T-helper 1 cell treated with Interleukin-12 subunit alpha and Interleukin-12 subunit beta and Interleukin-4 antibody, amounts not matched to agents 30 μg/mL and 1 μg/mL, for 36 hours (primary cell): ENCODE data around the gene SIM1.

ENCODE experiments used
- H3K27ac Mint-ChIP-seq: one replicate; pipeline ENCODE4 v1.8.0; 2021; ENCODE audit warnings: mild to moderate bottlenecking, mixed read lengths
- H3K27me3 Mint-ChIP-seq: one replicate; pipeline ENCODE4 v1.8.0; 2021; ENCODE audit warnings: low read depth, mixed read lengths
- H3K36me3 Mint-ChIP-seq: one replicate; pipeline ENCODE4 v1.8.0; 2021; ENCODE audit warnings: low read depth, mixed read lengths
- H3K4me1 Mint-ChIP-seq: one replicate; pipeline ENCODE4 v1.8.0; 2021; ENCODE audit warnings: low read depth, mixed read lengths
- H3K4me3 Mint-ChIP-seq: one replicate; pipeline ENCODE4 v1.8.0; 2021; ENCODE audit warnings: mild to moderate bottlenecking, moderate library complexity, mixed read lengths
- H3K9me3 Mint-ChIP-seq: one replicate; pipeline ENCODE4 v1.8.0; 2021; ENCODE audit warnings: mixed read lengths

The SIM1 gene

GRCh38 chr6:100432136-100432535 lies 32.6 kb downstream of the SIM1 start:
- no peaks in the 10 kb centered on the region for H3K36me3 Mint-ChIP-seq
- H3K4me3 Mint-ChIP-seq: no peak overlapping the region
- peaks cover 4% of the 10 kb centered on the region for H3K27me3 Mint-ChIP-seq
- H3K27ac Mint-ChIP-seq: no peak overlapping the region
- no peaks in the 10 kb centered on the region for H3K4me1 Mint-ChIP-seq
- no peaks in the 10 kb centered on the region for H3K9me3 Mint-ChIP-seq

- Mint-ChIP-seq H3K4me3 (no peak overlapping the region), H3K27ac (no peak overlapping the region), H3K9me3 (no peaks in the 10 kb centered on the region)
Measured at GRCh38 chr6:100430962-100431361, 33.8 kb downstream of the SIM1 start.

GRCh38 chr6:100427452-100427851 lies 37.3 kb downstream of the SIM1 start:
- no peaks in the 10 kb centered on the region for H3K9me3 Mint-ChIP-seq
- H3K4me1 Mint-ChIP-seq: no peaks in the 10 kb centered on the region
- H3K36me3 Mint-ChIP-seq: no peaks in the 10 kb centered on the region
- H3K27me3 Mint-ChIP-seq: no peaks in the 10 kb centered on the region
- H3K4me3 Mint-ChIP-seq: no peak overlapping the region
- no peak overlapping the region for H3K27ac Mint-ChIP-seq

More at GRCh38 chr6:100430962-100431361, 33.8 kb downstream of the SIM1 start:
- Mint-ChIP-seq H3K27me3 (peaks cover 2% of the 10 kb centered on the region), H3K36me3 (no peaks in the 10 kb centered on the region), H3K4me1 (no peaks in the 10 kb centered on the region)

GRCh38 chr6:100426744-100427338 lies 37.9 kb downstream of the SIM1 start:
- Mint-ChIP-seq H3K4me1 (no peaks in the 10 kb centered on the region), H3K27ac (no peak overlapping the region), H3K9me3 (no peaks in the 10 kb centered on the region), H3K36me3 (no peaks in the 10 kb centered on the region), H3K4me3 (no peak overlapping the region), H3K27me3 (no peaks in the 10 kb centered on the region)

GRCh38 chr6:100426241-100426640 lies 38.5 kb downstream of the SIM1 start:
- Mint-ChIP-seq H3K4me1 (no peaks in the 10 kb centered on the region), H3K27ac (no peak overlapping the region), H3K9me3 (no peaks in the 10 kb centered on the region), H3K36me3 (no peaks in the 10 kb centered on the region), H3K27me3 (no peaks in the 10 kb centered on the region), H3K4me3 (no peak overlapping the region)

- no peak overlapping the region for H3K27ac Mint-ChIP-seq
- H3K4me1 Mint-ChIP-seq: no peaks in the 10 kb centered on the region
- no peaks in the 10 kb centered on the region for H3K9me3 Mint-ChIP-seq
- H3K4me3 Mint-ChIP-seq: no peak overlapping the region
- no peaks in the 10 kb centered on the region for H3K36me3 Mint-ChIP-seq
- H3K27me3 Mint-ChIP-seq: peaks cover 6% of the 10 kb centered on the region
Measured at GRCh38 chr6:100420711-100421110, 44.0 kb downstream of the SIM1 start.

- H3K27ac Mint-ChIP-seq: no peak overlapping the region
- H3K36me3 Mint-ChIP-seq: no peaks in the 10 kb centered on the region
- no peaks in the 10 kb centered on the region for H3K9me3 Mint-ChIP-seq
- peaks cover 6% of the 10 kb centered on the region for H3K27me3 Mint-ChIP-seq
- H3K4me1 Mint-ChIP-seq: no peaks in the 10 kb centered on the region
- H3K4me3 Mint-ChIP-seq: no peak overlapping the region
Measured at GRCh38 chr6:100417036-100417435, 47.7 kb downstream of the SIM1 start.

GRCh38 chr6:100415768-100416167 lies 49.0 kb downstream of the SIM1 start:
- no peaks in the 10 kb centered on the region for H3K4me1 Mint-ChIP-seq
- no peak overlapping the region for H3K4me3 Mint-ChIP-seq
- no peak overlapping the region for H3K27ac Mint-ChIP-seq
- H3K9me3 Mint-ChIP-seq: no peaks in the 10 kb centered on the region
- H3K27me3 Mint-ChIP-seq: peaks cover 8% of the 10 kb centered on the region
- H3K36me3 Mint-ChIP-seq: no peaks in the 10 kb centered on the region

- H3K9me3 Mint-ChIP-seq: no peaks in the 10 kb centered on the region
Measured at GRCh38 chr6:100412872-100413271, 51.8 kb downstream of the SIM1 start.

GRCh38 chr6:100404051-100404450 lies 60.7 kb downstream of the SIM1 start:
- Mint-ChIP-seq H3K36me3 (no peaks in the 10 kb centered on the region), H3K4me1 (no peaks in the 10 kb centered on the region), H3K4me3 (no peak overlapping the region), H3K27me3 (peaks cover 12% of the 10 kb centered on the region), H3K27ac (no peak overlapping the region), H3K9me3 (no peaks in the 10 kb centered on the region)

More at GRCh38 chr6:100412872-100413271, 51.8 kb downstream of the SIM1 start:
- no peaks in the 10 kb centered on the region for H3K36me3 Mint-ChIP-seq
- peaks cover 25% of the 10 kb centered on the region for H3K27me3 Mint-ChIP-seq
- H3K27ac Mint-ChIP-seq: no peak overlapping the region
- no peak overlapping the region for H3K4me3 Mint-ChIP-seq
- H3K4me1 Mint-ChIP-seq: no peaks in the 10 kb centered on the region

- Mint-ChIP-seq H3K27ac (no peak overlapping the region), H3K4me1 (no peaks in the 10 kb centered on the region), H3K27me3 (peaks cover 5% of the 10 kb centered on the region), H3K4me3 (no peak overlapping the region), H3K36me3 (no peaks in the 10 kb centered on the region), H3K9me3 (no peaks in the 10 kb centered on the region)
Measured at GRCh38 chr6:100393493-100393892, 71.2 kb downstream of the SIM1 start.

- H3K36me3 Mint-ChIP-seq: no peaks in the 10 kb centered on the region
Measured at GRCh38 chr6:100392423-100392822, 72.3 kb downstream of the SIM1 start.

GRCh38 chr6:100388868-100389519 lies 75.7 kb downstream of the SIM1 start:
- Mint-ChIP-seq H3K27ac (no peak overlapping the region), H3K27me3 (peaks cover 10% of the 10 kb centered on the region), H3K4me3 (no peak overlapping the region), H3K4me1 (no peaks in the 10 kb centered on the region), H3K36me3 (no peaks in the 10 kb centered on the region), H3K9me3 (no peaks in the 10 kb centered on the region)

More at GRCh38 chr6:100392423-100392822, 72.3 kb downstream of the SIM1 start:
- Mint-ChIP-seq H3K27ac (no peak overlapping the region), H3K9me3 (no peaks in the 10 kb centered on the region), H3K27me3 (peaks cover 8% of the 10 kb centered on the region), H3K4me1 (no peaks in the 10 kb centered on the region), H3K4me3 (no peak overlapping the region)

GRCh38 chr6:100382767-100383195 lies 81.9 kb downstream of the SIM1 start:
- Mint-ChIP-seq H3K27me3 (peaks cover 7% of the 10 kb centered on the region), H3K27ac (no peak overlapping the region), H3K36me3 (no peaks in the 10 kb centered on the region), H3K4me3 (no peak overlapping the region), H3K4me1 (no peaks in the 10 kb centered on the region), H3K9me3 (no peaks in the 10 kb centered on the region)

GRCh38 chr6:100382031-100382430 lies 82.7 kb downstream of the SIM1 start:
- H3K4me3 Mint-ChIP-seq: no peak overlapping the region

More at GRCh38 chr6:100382031-100382430, 82.7 kb downstream of the SIM1 start:
- H3K27ac Mint-ChIP-seq: no peak overlapping the region
- no peaks in the 10 kb centered on the region for H3K9me3 Mint-ChIP-seq
- H3K4me1 Mint-ChIP-seq: no peaks in the 10 kb centered on the region
- H3K27me3 Mint-ChIP-seq: peaks cover 8% of the 10 kb centered on the region
- no peaks in the 10 kb centered on the region for H3K36me3 Mint-ChIP-seq
